ENCODE measurements around the gene TSHZ2.
"Not testable (repeated sequence)": the region's sequence is repeated elsewhere in the genome, so short reads cannot be mapped to it uniquely, and the experiment has no call there.

The TSHZ2 gene

GRCh38 chr20:52963131-52963530 lies 9.0 kb upstream of the TSHZ2 start:
- no peak for DNase-seq (ENCODE audit: low read depth in 2 of 3, low spot score in 2 of 3)

DNA sequence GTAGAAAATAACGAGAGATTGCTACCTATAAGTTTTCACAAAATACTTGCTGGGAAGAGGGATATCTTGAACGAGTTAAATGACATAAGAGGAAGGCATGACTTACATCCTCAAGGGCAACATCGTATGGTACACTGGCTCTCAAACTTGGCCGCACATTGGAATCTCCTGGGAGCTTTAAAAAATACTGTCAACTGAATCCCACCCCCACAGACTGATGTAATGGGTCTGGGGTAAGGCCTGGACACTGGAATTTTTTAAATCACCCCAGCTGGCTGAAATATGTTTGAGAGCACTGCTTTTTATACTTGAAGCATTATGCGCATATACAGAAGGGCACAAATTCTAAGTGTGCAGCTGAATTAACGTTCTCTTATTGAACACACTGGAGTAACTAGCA lies 8.0 kb upstream of the TSHZ2 start:
- no peak for DNase-seq (ENCODE audit: low read depth in 2 of 3, low spot score in 2 of 3)

DNA sequence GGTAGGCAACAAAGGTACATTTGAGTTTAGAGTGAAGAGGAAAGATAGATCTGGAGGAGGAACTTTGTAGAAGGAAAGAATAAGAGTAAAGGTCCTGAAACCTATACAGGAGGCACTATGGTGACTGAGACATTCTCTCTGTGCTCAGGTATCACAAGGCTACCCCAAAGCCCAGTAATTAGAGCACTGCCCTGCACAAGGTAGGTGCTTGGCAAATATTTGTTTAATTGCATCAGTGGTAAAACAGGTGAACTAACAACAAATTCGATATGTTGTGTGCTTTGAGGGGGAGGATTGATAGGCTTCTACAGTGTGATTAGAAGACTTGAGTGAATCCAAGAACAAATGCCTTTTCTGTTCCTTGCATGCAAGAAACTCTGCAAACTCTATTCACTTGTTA lies 6.8 kb upstream of the TSHZ2 start:
- no peak for DNase-seq (ENCODE audit: low read depth in 2 of 3, low spot score in 2 of 3)

GRCh38 chr20:52965819-52966218 lies 6.3 kb upstream of the TSHZ2 start:
- no peak for DNase-seq (ENCODE audit: low read depth in 2 of 3, low spot score in 2 of 3)

DNA sequence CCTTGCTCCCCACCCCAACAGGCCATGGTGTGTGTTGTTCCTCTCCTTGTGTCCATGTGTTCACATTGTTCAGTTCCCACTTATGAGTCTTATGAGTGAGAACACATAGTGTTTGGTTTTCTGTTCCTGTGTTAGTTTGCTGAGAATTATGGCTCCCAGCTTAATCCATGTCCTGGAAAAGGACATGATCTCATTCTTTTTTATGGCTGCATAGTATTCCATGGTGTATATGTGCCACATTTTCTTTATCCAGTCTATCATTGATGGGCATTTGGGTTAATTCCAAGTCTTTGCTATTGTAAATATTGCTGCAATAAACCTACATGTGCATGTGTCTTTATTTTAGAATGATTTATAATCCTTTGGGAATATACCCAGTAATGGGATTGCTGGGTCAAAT lies 5.6 kb upstream of the TSHZ2 start:
- DNase-seq (ENCODE audit: low read depth in 2 of 3, low spot score in 2 of 3), result not testable (repeated sequence)

DNA sequence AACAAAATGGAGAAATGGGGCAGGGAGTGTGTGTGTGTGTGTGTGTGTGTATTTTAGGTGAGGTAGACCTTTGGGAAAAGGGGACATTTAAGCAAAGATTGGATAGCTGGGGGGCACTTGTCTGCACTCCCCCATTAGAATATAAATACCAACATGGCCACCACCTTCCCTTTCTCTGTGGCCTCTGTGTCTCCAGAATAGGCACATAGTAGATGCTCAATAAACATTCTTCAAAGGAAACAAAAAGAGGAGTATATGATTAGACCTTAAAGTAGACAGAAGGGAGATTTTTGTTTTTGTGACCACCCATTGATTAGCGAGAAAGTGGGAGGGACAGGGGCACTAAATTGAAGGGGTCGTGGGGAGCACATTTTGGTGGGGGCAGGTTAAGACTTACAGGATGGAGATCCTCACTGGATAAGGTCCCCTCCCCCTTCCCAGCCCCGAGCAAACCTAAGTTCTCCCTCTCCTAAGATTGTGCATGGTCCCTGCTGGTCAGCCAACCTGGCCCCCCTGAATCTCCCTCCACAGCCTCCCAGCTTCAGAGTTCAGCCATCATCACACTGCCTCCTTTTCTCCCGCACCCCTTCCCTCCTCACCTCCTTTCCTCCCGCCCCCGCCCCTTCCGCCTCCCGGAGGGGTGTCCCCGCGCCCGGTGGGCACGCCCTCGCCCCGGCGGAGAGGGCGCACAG lies 514 bp upstream of the TSHZ2 start:
- DNase-seq (ENCODE audit: low read depth in 2 of 3, low spot score in 2 of 3), result no peak

GRCh38 chr20:52972965-52973819 lies 1.0 kb downstream of the TSHZ2 start:
- DNase-seq (ENCODE audit: low read depth in 2 of 3, low spot score in 2 of 3), result no peak

DNA sequence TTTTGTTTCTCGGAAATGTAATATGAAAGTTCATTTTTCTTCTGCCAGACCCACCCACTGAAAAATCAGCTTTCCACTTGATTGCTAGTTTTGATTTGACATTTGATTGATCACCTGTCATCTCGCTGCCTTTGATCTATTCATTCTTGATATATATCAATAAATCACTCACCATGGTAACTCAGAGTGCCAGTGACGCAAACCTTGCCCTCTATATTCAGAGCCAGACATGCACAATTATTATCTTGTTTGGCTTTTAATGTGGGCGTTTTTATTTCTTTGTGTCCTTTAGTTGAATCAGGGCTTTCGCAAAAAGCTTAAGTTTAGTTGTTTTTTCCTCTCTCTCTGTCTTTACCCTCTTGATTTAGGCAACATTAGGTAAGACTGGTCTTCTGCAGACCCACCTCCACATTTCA lies 2.0 kb downstream of the TSHZ2 start:
- DNase-seq (ENCODE audit: low read depth in 2 of 3, low spot score in 2 of 3), result no peak

DNA sequence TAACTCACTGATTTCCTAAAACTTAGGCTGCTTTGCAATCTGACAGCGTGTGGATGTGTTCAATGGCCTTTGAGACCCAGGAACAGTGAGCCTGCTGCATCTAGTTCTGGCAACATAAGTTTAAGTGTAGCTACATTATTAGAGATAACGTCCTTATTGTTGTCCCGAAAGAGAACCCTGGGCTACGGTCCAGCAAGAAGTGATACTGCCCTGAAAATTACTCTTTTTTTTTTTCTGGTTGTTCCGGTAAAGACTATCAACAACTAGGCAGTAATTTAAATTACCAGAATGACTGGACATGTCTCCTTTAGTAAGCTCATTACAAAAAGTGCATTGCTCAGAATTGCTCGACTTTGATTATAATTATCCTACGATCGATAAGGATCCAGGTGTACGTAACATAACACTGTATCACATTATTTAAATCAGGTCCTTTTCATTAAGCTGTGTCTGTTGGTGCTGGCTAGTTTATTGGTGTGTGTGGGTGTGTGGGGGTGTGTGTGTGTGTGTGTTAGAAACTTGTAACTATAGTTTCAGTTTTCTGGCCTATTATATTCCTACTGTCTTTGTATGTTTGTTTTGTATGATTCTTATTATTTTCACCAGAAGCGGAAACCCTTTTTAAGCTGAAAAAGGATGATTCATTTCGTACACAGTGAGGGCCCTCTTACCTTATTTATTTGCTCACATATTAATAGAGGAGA lies 3.0 kb downstream of the TSHZ2 start:
- DNase-seq (ENCODE audit: low read depth in 2 of 3, low spot score in 2 of 3), result no peak

DNA sequence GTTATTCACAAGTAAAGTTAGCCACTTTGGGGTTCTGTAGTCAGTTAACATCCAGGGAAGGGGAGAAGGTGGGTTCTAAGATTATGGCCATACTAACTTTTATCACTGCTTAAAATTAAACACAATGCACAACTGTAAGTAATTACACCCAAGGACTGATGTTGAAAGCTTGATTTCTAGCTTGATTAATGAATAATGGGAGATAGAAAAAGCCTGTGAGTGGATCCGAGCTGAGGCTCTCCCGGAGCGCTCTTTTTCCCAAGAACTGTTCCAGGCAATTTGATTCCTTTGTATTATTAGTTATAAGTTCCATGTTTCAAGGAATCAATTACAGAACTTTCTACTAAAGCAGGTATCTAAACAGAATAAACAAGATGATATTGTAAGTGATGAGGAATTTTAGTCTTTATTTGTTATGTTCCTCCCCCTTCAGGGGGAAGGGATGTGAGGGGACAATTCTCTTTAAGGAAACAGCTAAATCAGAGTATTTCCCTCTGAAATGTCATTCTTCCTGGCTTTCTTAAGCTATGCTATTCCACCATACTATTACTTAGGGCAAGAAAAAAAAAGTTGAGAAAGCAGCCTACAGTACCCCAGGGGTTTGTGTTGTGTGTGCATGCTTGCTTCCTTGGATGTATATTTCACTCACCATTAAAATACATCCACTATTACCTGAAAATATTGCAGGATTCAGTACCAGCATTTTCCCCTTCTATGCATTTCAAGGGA lies 3.8 kb downstream of the TSHZ2 start:
- DNase-seq (ENCODE audit: low read depth in 2 of 3, low spot score in 2 of 3), result no peak

GRCh38 chr20:52978851-52979250 lies 6.7 kb downstream of the TSHZ2 start:
- DNase-seq (ENCODE audit: low read depth in 2 of 3, low spot score in 2 of 3), result no peak

- DNase-seq (ENCODE audit: low read depth in 2 of 3, low spot score in 2 of 3), result no peak
Observed at GRCh38 chr20:52981051-52981450, 8.9 kb downstream of the TSHZ2 start.

DNA sequence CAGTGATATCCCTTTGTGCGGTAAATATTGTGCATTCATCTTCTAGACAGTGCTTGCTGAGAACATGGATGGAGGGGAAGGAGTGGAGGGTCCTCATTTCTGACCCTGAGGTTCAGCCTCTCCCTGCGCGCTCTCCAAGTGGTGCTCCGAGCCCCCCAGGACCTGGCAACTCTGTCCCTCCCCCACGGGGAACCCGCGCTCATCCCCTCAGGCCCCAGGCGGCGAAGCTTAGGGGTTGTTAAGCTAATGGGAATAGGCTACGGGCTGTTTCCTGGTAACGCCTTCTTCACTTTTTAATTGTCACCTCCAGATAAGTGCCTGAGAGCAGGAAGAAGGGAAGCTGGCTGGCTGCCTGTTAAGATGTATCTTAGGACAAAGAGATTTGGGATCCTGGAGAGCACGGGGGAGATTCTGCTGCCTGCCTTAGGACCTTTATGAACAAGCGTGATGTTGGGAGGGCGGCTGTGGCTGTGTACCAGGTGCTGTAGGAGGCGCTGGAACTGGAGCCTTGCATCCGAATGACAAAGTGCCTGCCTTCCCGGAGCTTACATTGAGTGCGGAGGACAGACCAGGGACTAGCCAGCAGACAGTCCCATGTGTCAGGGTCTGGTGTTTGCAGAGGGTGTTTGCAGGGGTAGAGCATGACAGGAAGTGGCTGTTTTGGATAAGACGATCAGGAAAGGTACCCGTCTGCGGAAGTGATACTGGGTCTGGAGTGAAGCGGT lies 11.7 kb downstream of the TSHZ2 start:
- DNase-seq (ENCODE audit: low read depth in 2 of 3, low spot score in 2 of 3), result no peak

- no peak for DNase-seq (ENCODE audit: low read depth in 2 of 3, low spot score in 2 of 3)
Observed at GRCh38 chr20:52984451-52984810, 12.3 kb downstream of the TSHZ2 start.

- DNase-seq (ENCODE audit: low read depth in 2 of 3, low spot score in 2 of 3), result no peak
Observed at GRCh38 chr20:52985687-52986086, 13.5 kb downstream of the TSHZ2 start.

GRCh38 chr20:52987295-52987694 lies 15.1 kb downstream of the TSHZ2 start:
- DNase-seq (ENCODE audit: low read depth in 2 of 3, low spot score in 2 of 3), result no peak

DNA sequence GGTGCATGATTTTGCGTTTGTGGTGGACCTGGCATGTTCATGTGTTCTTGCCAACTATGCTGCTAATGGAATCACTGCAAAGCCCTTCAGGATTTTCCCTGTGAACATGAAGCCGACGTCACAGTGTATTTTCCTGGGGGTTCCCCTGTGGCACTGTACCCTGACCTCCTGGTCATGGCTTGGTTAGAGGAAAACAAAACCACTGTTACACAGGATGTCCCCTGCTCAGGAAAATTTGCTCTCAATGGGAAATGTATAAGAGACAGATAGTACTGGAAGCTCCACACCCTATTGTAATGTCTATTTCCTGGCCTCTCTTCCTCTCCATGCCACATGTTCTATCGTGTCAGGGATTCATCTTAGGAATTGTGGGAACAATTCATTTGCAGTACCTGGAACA lies 19.7 kb downstream of the TSHZ2 start:
- no peak for DNase-seq (ENCODE audit: low read depth in 2 of 3, low spot score in 2 of 3)

- DNase-seq (ENCODE audit: low read depth in 2 of 3, low spot score in 2 of 3), result no peak
Observed at GRCh38 chr20:52992632-52993031, 20.5 kb downstream of the TSHZ2 start.

DNA sequence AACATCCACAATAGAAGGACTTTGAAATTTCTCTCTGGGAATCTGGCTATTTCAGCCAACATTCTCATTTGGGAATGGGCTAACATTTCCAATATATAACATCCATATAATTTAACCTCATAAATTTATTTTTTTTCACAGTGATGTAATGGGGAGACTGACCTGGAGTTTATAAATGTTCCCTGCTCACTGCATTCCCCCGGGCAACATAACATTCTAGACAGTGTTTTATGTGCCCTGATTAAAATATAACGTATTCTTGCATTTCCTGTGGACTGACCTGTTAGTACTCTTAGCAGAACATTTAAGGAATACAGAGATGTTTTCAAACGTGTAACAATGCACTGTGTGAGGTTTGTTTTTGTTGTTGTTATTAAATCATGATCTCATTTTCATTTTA lies 20.9 kb downstream of the TSHZ2 start:
- DNase-seq (ENCODE audit: low read depth in 2 of 3, low spot score in 2 of 3), result no peak

DNA sequence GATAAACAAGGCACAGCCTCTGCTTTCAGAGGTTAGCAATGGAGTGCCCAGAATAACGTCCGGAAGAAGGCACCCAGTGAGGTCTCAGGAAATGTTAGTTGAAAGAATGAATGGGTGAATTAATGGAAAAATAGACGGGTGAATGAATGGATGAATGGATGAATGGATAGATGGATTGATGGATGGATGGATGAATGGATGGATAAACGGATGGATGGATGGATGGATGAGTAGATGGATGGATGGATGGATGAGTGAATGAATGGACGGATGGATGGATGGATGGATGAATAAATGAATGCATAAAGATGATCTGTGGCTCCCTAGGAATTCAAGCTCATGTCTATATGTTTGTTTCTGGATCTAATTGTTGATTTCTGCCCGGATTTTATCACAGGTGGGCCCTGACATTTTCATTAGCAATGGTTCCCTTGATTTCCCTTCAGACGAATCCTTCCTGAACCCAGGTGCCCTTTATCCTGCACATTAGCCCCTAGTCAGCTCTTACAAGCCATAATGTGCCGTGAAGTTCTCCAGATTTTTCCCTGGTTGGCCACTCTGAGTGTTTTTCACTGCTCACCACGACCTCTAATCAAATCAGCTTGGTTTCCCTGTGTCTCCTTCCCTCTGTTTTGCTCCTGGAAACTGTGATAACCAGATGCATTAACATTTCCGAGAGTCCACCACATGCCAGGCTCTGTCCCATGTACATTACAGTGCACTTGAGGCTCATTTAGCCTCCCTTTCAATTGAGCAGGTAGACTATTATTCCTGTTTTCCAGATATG lies 22.2 kb downstream of the TSHZ2 start:
- no peak for DNase-seq (ENCODE audit: low read depth in 2 of 3, low spot score in 2 of 3)
